HUES48 (cell line): Measurements from ENCODE around the gene CACNA1D.
"Not testable (repeated sequence)": the region's sequence is repeated elsewhere in the genome, so short reads cannot be mapped to it uniquely, and the experiment has no call there.

Experiments
- H3K27ac ChIP-seq: one replicate; pipeline ENCODE4 v1.7.0; 2013; ENCODE audit warnings: low read depth, low read length, inconsistent platforms
- H3K27me3 ChIP-seq: 2 replicates; pipeline ENCODE4 v1.6.1; 2013; ENCODE audit warnings: mild to moderate bottlenecking, low read length; ENCODE audit not compliant: control insufficient read depth, insufficient read depth
- H3K36me3 ChIP-seq: 2 replicates; pipeline ENCODE4 v1.6.1; 2013; ENCODE audit warnings: low read length; ENCODE audit not compliant: control insufficient read depth, insufficient read depth
- H3K4me1 ChIP-seq: 2 replicates; pipeline ENCODE4 v1.6.1; 2013; ENCODE audit warnings: mild to moderate bottlenecking, low read length; ENCODE audit not compliant: control insufficient read depth, insufficient read depth
- H3K4me3 ChIP-seq: 2 replicates; pipeline ENCODE4 v1.5.1; 2013; ENCODE audit warnings: mild to moderate bottlenecking, low read depth, low read length
- H3K9ac ChIP-seq: 2 replicates; pipeline ENCODE4 v1.6.1; 2013; ENCODE audit warnings: mild to moderate bottlenecking, low read depth, low read length, moderate library complexity
- H3K9me3 ChIP-seq: 2 replicates; pipeline ENCODE4 v1.6.1; 2013; ENCODE audit warnings: low read length; ENCODE audit not compliant: control insufficient read depth, insufficient read depth

CACNA1D gene

DNA sequence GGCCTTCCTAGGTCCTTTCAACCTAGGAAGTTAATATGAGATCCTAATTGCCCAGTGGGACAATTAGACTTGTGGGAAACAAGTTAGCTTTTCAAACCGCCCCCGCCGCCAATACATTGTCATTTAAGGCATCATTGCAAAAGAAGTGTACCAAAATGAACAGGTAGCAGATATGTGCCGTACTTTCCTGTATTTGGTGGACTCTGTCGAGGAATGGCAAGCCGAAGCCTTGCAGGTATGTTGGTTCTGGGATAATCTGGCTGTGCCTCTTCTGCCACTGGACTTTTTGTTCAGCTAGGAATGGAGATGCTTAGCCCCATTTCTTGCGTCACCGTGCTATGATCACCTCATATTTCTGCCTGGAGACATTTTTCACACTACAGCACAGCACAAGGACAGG is 157.5 kb downstream of the CACNA1D start:
- Histone ChIP-seq H3K9ac (no peak overlapping the region), H3K9me3 (no peaks in the 10 kb centered on the region), H3K4me1 (no peaks in the 10 kb centered on the region), H3K36me3 (no peaks in the 10 kb centered on the region), H3K27me3 (no peaks in the 10 kb centered on the region), H3K27ac (no peak overlapping the region), H3K4me3 (no peak overlapping the region)

DNA sequence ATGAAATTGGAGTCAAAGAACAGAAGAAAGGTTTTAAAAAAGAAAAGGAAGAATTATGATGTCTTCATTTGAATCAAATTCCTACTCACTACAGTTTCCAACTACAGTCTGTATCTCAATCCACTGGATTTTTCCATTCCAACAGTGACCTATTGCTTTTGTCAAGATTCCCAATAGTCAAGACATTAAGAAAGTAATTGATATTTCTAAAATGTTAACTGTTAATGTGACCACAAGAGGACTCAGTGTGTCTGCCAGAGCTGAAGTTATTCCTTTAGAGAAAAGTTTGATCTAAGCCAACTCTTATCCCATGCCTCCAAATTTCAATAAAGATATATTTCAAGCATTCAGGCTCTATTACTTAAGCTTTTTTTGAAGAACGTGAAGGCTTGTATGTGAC is 163.2 kb downstream of the CACNA1D start:
- H3K4me3 ChIP-seq: no peak overlapping the region
- no peaks in the 10 kb centered on the region for H3K9me3 ChIP-seq
- no peaks in the 10 kb centered on the region for H3K4me1 ChIP-seq
- no peaks in the 10 kb centered on the region for H3K27me3 ChIP-seq
- H3K27ac ChIP-seq: no peak overlapping the region
- no peak overlapping the region for H3K9ac ChIP-seq
- no peaks in the 10 kb centered on the region for H3K36me3 ChIP-seq

- Histone ChIP-seq H3K27me3 (no peaks in the 10 kb centered on the region), H3K9ac (no peak overlapping the region), H3K9me3 (no peaks in the 10 kb centered on the region), H3K27ac (no peak overlapping the region), H3K36me3 (no peaks in the 10 kb centered on the region), H3K4me1 (no peaks in the 10 kb centered on the region), H3K4me3 (no peak overlapping the region)
Measured at GRCh38 chr3:53658613-53659193, 164.3 kb downstream of the CACNA1D start.

DNA sequence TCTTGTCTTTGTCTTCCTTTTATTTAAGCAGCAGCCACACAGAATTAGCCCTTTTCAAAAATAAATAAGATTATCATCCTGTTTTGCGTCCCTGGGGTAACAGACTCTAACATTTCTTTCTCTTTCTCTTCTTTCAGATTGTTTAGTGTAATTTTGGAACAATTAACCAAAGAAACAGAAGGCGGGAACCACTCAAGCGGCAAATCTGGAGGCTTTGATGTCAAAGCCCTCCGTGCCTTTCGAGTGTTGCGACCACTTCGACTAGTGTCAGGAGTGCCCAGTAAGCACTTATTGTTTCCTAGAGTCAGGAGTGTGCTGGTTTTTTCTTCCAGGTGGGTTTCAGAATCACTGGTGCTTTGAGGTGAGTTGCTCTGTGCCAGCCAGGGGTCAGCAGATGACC is 165.6 kb downstream of the CACNA1D start:
- Histone ChIP-seq H3K4me1 (no peaks in the 10 kb centered on the region), H3K36me3 (no peaks in the 10 kb centered on the region), H3K9me3 (no peaks in the 10 kb centered on the region), H3K9ac (no peak overlapping the region), H3K27ac (no peak overlapping the region), H3K27me3 (no peaks in the 10 kb centered on the region), H3K4me3 (no peak overlapping the region)

DNA sequence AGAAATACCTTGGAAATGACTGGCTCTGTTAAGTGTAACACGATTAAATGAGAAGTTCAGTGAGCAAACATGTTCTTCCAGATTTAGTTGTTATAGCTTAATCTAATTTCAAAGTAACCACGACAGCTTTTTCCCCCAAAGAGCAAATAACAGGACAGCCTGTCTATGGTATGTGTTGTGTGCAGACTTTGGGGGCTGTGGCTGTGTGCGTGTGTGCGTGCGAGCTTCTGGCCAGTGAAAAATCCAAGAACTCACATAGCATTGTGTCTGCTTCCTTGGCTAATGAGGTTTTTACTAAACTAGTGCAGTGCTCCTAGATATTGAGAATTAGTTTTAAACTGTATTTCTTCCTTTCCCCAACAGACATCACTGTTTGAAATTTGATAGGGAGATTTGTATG is 167.1 kb downstream of the CACNA1D start:
- no peaks in the 10 kb centered on the region for H3K9me3 ChIP-seq
- H3K27me3 ChIP-seq: no peaks in the 10 kb centered on the region
- no peak overlapping the region for H3K4me3 ChIP-seq

GRCh38 chr3:53664812-53665211 is 170.4 kb downstream of the CACNA1D start:
- H3K9ac ChIP-seq, H3K27me3 ChIP-seq, H3K27ac ChIP-seq, H3K9me3 ChIP-seq, H3K4me3 ChIP-seq, H3K4me1 ChIP-seq, H3K36me3 ChIP-seq: not testable (repeated sequence)

More for the DNA sequence above, 167.1 kb downstream of the CACNA1D start:
- H3K4me1 ChIP-seq: no peaks in the 10 kb centered on the region
- no peak overlapping the region for H3K27ac ChIP-seq
- H3K9ac ChIP-seq: no peak overlapping the region
- no peaks in the 10 kb centered on the region for H3K36me3 ChIP-seq

DNA sequence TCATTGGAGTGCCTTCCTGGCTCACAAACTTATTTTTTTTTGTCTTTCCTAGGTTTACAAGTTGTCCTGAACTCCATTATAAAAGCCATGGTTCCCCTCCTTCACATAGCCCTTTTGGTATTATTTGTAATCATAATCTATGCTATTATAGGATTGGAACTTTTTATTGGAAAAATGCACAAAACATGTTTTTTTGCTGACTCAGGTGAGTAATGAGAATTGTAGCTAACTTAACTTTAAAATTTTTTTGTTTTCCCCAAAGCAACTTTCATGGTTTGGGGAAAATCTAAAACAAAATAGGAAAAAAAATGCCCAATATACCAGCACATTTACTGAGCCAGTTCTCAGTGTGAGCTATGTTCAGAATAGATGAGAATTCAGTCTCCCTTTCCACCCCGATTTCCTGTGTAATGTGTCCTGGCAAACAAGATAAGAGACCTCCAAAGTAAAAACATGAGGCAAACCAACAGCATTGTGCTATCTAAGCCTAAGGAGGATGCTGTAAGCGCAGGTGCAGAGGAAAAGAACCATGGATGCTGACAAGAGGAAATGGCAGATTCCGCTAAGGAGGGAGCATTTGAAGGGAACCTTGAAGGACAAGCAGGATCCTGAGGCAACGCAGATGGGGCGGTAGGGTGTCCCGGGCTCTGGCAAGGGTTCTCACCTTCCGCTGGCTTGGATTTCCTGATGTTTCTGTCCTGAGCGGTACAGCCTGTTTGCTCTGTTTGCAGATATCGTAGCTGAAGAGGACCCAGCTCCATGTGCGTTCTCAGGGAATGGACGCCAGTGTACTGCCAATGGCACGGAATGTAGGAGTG is 171.4 kb downstream of the CACNA1D start:
- no peak overlapping the region for H3K4me3 ChIP-seq
- no peaks in the 10 kb centered on the region for H3K9me3 ChIP-seq
- no peaks in the 10 kb centered on the region for H3K36me3 ChIP-seq
- H3K27ac ChIP-seq: no peak overlapping the region
- no peaks in the 10 kb centered on the region for H3K4me1 ChIP-seq
- H3K9ac ChIP-seq: no peak overlapping the region
- no peaks in the 10 kb centered on the region for H3K27me3 ChIP-seq

GRCh38 chr3:53668872-53669271 is 174.5 kb downstream of the CACNA1D start:
- Histone ChIP-seq H3K9ac (no peak overlapping the region), H3K4me3 (no peak overlapping the region), H3K9me3 (no peaks in the 10 kb centered on the region), H3K27ac (no peak overlapping the region), H3K27me3 (no peaks in the 10 kb centered on the region), H3K36me3 (no peaks in the 10 kb centered on the region), H3K4me1 (no peaks in the 10 kb centered on the region)

DNA sequence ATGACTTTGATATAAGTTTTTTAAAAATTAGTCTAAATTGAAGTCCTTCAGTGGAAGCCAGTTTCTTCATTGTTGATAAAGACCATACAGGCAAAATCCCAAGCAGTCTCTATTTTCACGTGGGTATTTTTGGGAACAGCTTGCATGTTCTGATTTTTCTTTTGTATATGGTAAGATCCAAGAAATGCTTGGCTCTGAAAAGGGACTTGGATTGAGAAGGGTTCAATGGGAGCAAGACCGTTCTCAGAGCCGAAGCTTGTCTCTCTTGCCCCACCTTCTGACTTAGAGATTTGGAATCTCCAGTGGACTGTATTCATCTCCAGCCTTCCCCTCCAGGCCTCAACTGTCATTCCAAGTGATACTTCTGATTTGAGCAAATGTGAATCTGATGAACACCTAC is 176.3 kb downstream of the CACNA1D start:
- H3K36me3 ChIP-seq: no peaks in the 10 kb centered on the region
- no peak overlapping the region for H3K4me3 ChIP-seq
- no peak overlapping the region for H3K9ac ChIP-seq
- H3K27ac ChIP-seq: no peak overlapping the region
- no peaks in the 10 kb centered on the region for H3K4me1 ChIP-seq
- H3K9me3 ChIP-seq: no peaks in the 10 kb centered on the region
- H3K27me3 ChIP-seq: no peaks in the 10 kb centered on the region

GRCh38 chr3:53671192-53671960 is 177.0 kb downstream of the CACNA1D start:
- Histone ChIP-seq H3K9ac (no peak overlapping the region), H3K36me3 (no peaks in the 10 kb centered on the region), H3K4me1 (no peaks in the 10 kb centered on the region), H3K4me3 (no peak overlapping the region), H3K27me3 (no peaks in the 10 kb centered on the region), H3K9me3 (no peaks in the 10 kb centered on the region), H3K27ac (no peak overlapping the region)

- no peaks in the 10 kb centered on the region for H3K4me1 ChIP-seq
- H3K9ac ChIP-seq: no peak overlapping the region
- no peak overlapping the region for H3K27ac ChIP-seq
- no peaks in the 10 kb centered on the region for H3K36me3 ChIP-seq
- no peak overlapping the region for H3K4me3 ChIP-seq
- H3K27me3 ChIP-seq: no peaks in the 10 kb centered on the region
- H3K9me3 ChIP-seq: no peaks in the 10 kb centered on the region
Measured at GRCh38 chr3:53671961-53672299, 177.5 kb downstream of the CACNA1D start.
